Neuron (in vitro differentiated cells): ENCODE results near the gene GPR15LG.
A peak's percentile ranks its signal among the peaks of the same experiment; 100 is the strongest.

Source experiments
- H2AFZ ChIP-seq: one replicate; pipeline ENCODE4 v1.6.1; 2013; ENCODE audit warnings: low read depth, mild to moderate bottlenecking, inconsistent platforms, low read length, moderate library complexity
- H3K27me3 ChIP-seq: one replicate; pipeline ENCODE4 v1.6.1; 2013; ENCODE audit warnings: low read length; ENCODE audit not compliant: insufficient read depth
- H3K36me3 ChIP-seq: one replicate; pipeline ENCODE4 v1.6.1; 2013; ENCODE audit warnings: low read length; ENCODE audit not compliant: insufficient read depth
- H3K4me1 ChIP-seq: one replicate; pipeline ENCODE4 v1.6.1; 2013; ENCODE audit warnings: low read length; ENCODE audit not compliant: insufficient read depth
- H3K4me3 ChIP-seq: 2 replicates; pipeline ENCODE4 v1.5.1; 2013; ENCODE audit warnings: mild to moderate bottlenecking, low read length, moderate library complexity
- H3K9me3 ChIP-seq: one replicate; pipeline ENCODE4 v1.6.1; 2013; ENCODE audit warnings: low read length

Gene GPR15LG

DNA sequence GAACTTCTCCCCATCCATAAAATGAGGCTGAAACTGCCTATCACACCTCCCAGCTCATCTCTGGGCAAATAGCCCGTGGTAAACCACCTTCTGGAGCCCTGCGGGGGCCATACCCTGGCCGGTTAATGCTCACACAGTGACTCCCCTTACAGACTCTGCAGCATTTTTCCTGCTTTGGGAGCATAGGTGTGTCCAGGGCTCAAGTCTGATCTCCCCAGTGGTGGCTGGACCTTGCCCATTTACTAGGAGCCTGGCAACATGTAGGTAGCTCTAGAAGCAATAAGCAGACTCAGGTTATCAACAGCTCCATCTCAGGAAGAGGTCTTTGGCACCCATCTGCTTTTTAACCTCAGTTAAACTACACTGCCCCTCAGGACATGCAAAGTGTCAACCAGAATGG is 15.2 kb downstream of the GPR15LG start:
- H3K27me3 ChIP-seq, result peaks cover 20% of the 10 kb centered on the region
- H3K4me1 ChIP-seq, result no peaks in the 10 kb centered on the region
- no peaks in the 10 kb centered on the region for H3K9me3 ChIP-seq
- no peak overlapping the region for H3K4me3 ChIP-seq
- no peak overlapping the region for H2AFZ ChIP-seq
- H3K36me3 ChIP-seq, result no peaks in the 10 kb centered on the region

DNA sequence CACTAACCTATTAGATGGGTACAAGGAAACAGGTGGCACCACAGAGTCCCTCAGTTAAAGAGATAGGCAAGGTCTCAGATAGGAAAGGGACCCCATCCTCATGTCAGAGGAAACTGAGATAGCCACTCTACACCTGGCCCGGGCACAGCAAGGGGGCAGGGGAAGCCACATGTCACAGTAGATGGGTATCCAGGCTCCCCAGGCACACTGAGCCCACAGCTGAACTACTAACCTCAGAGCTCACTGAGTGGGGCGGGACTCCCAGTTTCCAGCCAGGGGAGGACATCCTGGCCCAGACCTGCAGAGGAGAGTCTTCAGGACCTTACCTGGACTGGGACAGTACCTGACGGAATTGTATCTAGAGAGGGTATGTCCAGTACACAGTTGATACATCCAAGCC is 17.0 kb downstream of the GPR15LG start:
- Histone ChIP-seq H3K9me3 (no peaks in the 10 kb centered on the region), H2AFZ (no peak overlapping the region), H3K4me3 (no peak overlapping the region), H3K4me1 (peaks cover 9% of the 10 kb centered on the region), H3K27me3 (peaks cover 35% of the 10 kb centered on the region), H3K36me3 (no peaks in the 10 kb centered on the region)

DNA sequence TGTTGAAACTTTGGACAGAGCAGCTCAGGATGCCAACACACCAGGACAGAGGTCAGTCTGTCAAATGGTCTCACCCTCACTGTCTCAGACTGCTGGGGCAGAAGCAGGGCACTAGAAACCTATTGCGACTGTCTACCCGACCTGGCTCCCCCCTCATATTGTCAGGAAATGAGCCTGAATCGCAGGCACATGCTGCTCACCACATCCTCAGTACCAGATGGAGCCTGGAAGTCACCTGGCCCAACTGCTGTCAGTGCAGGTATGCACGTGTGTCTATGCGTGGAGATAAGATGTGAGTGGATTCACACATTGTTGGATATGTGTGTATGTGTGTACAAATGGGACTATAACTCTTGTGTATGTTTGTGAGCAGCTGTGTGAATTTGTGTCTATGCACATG is 17.5 kb downstream of the GPR15LG start:
- Histone ChIP-seq H3K9me3 (no peaks in the 10 kb centered on the region), H3K27me3 (peaks cover 40% of the 10 kb centered on the region), H2AFZ (no peak overlapping the region), H3K36me3 (no peaks in the 10 kb centered on the region), H3K4me1 (peaks cover 9% of the 10 kb centered on the region), H3K4me3 (no peak overlapping the region)

- Histone ChIP-seq H3K9me3 (no peaks in the 10 kb centered on the region), H2AFZ (no peak overlapping the region), H3K27me3 (peaks cover 61% of the 10 kb centered on the region), H3K4me1 (peaks cover 9% of the 10 kb centered on the region), H3K4me3 (no peak overlapping the region), H3K36me3 (no peaks in the 10 kb centered on the region)
Measured at GRCh38 chr10:84193327-84193726, 19.7 kb downstream of the GPR15LG start.

DNA sequence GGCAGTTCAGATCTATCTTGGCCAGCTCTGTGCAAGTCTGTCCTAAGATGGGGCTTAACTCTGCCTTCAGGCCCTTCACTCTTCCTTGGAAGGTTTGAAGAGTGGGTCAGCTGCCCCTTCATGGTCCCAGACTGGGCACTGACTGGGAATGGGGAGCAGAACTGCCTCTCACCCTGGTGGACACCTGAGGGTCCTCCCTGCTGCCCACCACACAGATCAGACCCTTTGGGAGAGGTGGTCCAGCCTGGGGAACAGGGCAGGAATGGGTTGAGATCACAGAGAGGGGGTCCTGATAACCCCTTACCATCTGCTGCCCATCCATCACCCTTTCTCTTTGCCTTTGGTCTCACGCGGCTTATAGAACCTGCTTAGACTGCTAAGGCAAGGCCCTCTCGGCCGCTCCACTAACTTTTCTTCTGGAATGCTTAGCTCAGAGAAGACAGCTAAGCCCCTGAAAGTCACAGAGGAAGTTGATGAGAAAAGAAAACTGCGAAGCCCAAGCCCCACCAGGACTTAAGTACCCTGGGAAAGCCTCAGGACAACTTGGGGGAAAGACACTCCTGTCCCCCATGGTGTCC is 20.3 kb downstream of the GPR15LG start:
- Histone ChIP-seq H3K4me1 (peaks cover 9% of the 10 kb centered on the region), H2AFZ (peak overlapping the region; percentile 69), H3K36me3 (no peaks in the 10 kb centered on the region), H3K4me3 (peak overlapping the region; percentile 30), H3K9me3 (no peaks in the 10 kb centered on the region), H3K27me3 (peaks cover 62% of the 10 kb centered on the region)

DNA sequence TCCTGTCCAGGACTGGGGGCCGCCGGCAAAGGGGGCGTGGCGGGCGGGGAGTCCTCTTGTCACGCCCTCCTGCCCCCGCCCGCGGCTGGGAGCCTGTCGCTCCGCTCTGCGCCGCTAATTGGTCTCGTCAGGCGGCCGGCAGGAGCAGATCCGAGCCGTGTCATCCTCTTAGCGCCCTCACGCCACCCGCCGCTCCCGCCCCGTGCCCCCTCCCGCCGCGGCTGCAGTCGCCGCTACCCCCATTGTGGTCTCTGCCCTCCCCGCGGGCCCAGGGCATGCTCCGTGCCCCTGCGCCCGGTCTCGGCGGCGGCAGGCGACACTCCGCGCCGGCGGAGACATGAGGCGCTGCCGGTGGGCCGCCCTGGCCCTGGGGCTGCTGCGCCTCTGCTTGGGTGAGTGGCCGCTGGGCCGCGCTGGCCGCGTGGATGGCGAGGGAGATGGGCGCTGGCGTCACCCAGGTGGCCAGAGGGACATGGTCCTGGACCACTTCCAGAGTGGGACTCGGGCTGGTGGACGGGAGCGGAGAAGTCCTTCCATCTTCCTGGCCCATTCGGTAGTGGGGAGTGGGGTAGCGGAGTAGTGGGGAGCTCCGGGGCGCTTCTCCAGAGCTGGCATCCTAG is 20.9 kb downstream of the GPR15LG start, which contains the start of gene CDHR1:
CDHR1 (plus strand) TSS at position 114 of the 620 bp plus-strand sequence; CDS start at position 338, 224 bp downstream.
- Histone ChIP-seq H2AFZ (peak within 1 kb of the TSS; percentile 69), H3K4me1 (peaks cover 9% of the 10 kb centered on the region), H3K9me3 (no peaks in the 10 kb centered on the region), H3K4me3 (peak within 1 kb of the TSS; percentile 30), H3K27me3 (peaks cover 62% of the 10 kb centered on the region), H3K36me3 (no peaks in the 10 kb centered on the region)

- H3K9me3 ChIP-seq, result no peaks in the 10 kb centered on the region
- no peaks in the 10 kb centered on the region for H3K36me3 ChIP-seq
- peak overlapping the region; percentile 30 for H3K4me3 ChIP-seq
- peaks cover 62% of the 10 kb centered on the region for H3K27me3 ChIP-seq
- no peak overlapping the region for H2AFZ ChIP-seq
- H3K4me1 ChIP-seq, result peaks cover 9% of the 10 kb centered on the region
Measured at GRCh38 chr10:84195044-84195830, 21.6 kb downstream of the GPR15LG start.

- H3K9me3 ChIP-seq, result no peaks in the 10 kb centered on the region
- H3K4me3 ChIP-seq, result no peak overlapping the region
- H3K4me1 ChIP-seq, result peaks cover 9% of the 10 kb centered on the region
- peaks cover 61% of the 10 kb centered on the region for H3K27me3 ChIP-seq
- H2AFZ ChIP-seq, result no peak overlapping the region
- no peaks in the 10 kb centered on the region for H3K36me3 ChIP-seq
Measured at GRCh38 chr10:84196083-84196482, 22.5 kb downstream of the GPR15LG start.

DNA sequence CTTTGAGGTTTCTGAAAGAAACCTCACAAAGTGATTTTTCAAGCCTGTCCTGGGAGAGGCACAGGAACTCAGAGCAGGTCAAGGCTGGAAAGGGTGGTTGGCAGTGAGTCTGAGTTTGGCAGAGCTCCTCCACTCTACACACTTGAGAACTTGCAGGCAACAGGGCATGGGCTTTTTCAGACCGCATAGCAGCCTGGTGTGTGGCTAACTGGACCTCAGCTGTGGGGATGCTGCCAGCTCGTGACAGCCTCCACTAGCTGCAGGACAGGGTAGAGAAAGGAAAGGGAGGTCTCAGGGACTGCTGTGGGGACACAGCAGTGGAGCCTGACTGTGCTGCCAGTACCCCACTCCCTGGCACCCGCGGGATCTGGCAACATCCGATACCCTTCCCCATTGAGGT is 23.3 kb downstream of the GPR15LG start:
- peaks cover 9% of the 10 kb centered on the region for H3K4me1 ChIP-seq
- H3K4me3 ChIP-seq, result no peak overlapping the region
- H2AFZ ChIP-seq, result no peak overlapping the region
- H3K36me3 ChIP-seq, result no peaks in the 10 kb centered on the region
- no peaks in the 10 kb centered on the region for H3K9me3 ChIP-seq
- peaks cover 56% of the 10 kb centered on the region for H3K27me3 ChIP-seq

GRCh38 chr10:84197643-84198042 is 24.0 kb downstream of the GPR15LG start:
- Histone ChIP-seq H3K9me3 (no peaks in the 10 kb centered on the region), H3K4me1 (peaks cover 9% of the 10 kb centered on the region), H3K36me3 (no peaks in the 10 kb centered on the region), H2AFZ (no peak overlapping the region), H3K27me3 (peaks cover 56% of the 10 kb centered on the region), H3K4me3 (no peak overlapping the region)

- Histone ChIP-seq H3K9me3 (no peaks in the 10 kb centered on the region), H3K4me1 (peaks cover 9% of the 10 kb centered on the region), H3K27me3 (peaks cover 48% of the 10 kb centered on the region), H3K36me3 (no peaks in the 10 kb centered on the region), H3K4me3 (no peak overlapping the region), H2AFZ (no peak overlapping the region)
Measured at GRCh38 chr10:84198206-84198915, 24.8 kb downstream of the GPR15LG start.

GRCh38 chr10:84200537-84201243 is 27.1 kb downstream of the GPR15LG start:
- Histone ChIP-seq H3K9me3 (no peaks in the 10 kb centered on the region), H3K4me3 (no peak overlapping the region), H3K4me1 (no peaks in the 10 kb centered on the region), H2AFZ (no peak overlapping the region), H3K27me3 (peaks cover 26% of the 10 kb centered on the region), H3K36me3 (no peaks in the 10 kb centered on the region)
